Activated CD8-positive, alpha-beta T cell treated with anti-CD3 and anti-CD28 coated beads for 36 hours (primary cell): ENCODE results near the gene SERINC4. TPM values are rescaled to one million over a fixed set of nuclear protein-coding genes. Genes with fewer than 3 reads are reported as not detected.
"Not testable (repeated sequence)": the region's sequence is repeated elsewhere in the genome, so short reads cannot be mapped to it uniquely, and the experiment has no call there.

ENCODE experiments used
- ATAC-seq: fragments of 200-7000 bp; cut with Tn5 transposase; one replicate; pipeline ENCODE4 v1.10.0; 2021; ENCODE audit warnings: mild to moderate bottlenecking, moderate library complexity
- CTCF ChIA-PET: fragments of 350-600 bp; sonication (Branson Sonifier 250); formaldehyde crosslinking; loops from one replicate; lab custom pipeline; 2021; ENCODE audit warnings: antibody characterized with exemption; lab: Charles Lee
- POLR2A ChIA-PET: fragments of 350-600 bp; sonication (Branson Sonifier 250); formaldehyde crosslinking; loops from one replicate; lab custom pipeline; 2021; ENCODE audit warnings: antibody characterized with exemption; lab: Charles Lee
- DNase-seq: peaks from one replicate; pipeline ENCODE4 v3.0.0-alpha.2; 2020
- H3K27ac Mint-ChIP-seq: one replicate; pipeline ENCODE4 v1.8.0; 2021; ENCODE audit warnings: mild to moderate bottlenecking, mixed read lengths
- H3K27me3 Mint-ChIP-seq: one replicate; pipeline ENCODE4 v1.8.0; 2021; ENCODE audit warnings: mixed read lengths
- H3K36me3 Mint-ChIP-seq: one replicate; pipeline ENCODE4 v1.8.0; 2021; ENCODE audit warnings: low read depth, mixed read lengths
- H3K4me1 Mint-ChIP-seq: one replicate; pipeline ENCODE4 v1.8.0; 2021; ENCODE audit warnings: low read depth, mixed read lengths
- H3K4me3 Mint-ChIP-seq: one replicate; pipeline ENCODE4 v1.8.0; 2021; ENCODE audit warnings: mild to moderate bottlenecking, moderate library complexity, mixed read lengths
- H3K9me3 Mint-ChIP-seq: one replicate; pipeline ENCODE4 v1.8.0; 2021; ENCODE audit warnings: mixed read lengths
- CTCF ChIP-seq: fragments of 200-600 bp; IDR thresholded peaks from one replicate; pipeline ENCODE4 v1.8.0; 2022; ENCODE audit warnings: antibody characterized with exemption, mild to moderate bottlenecking
- intact Hi-C: fragments of 100-400 bp; cut with micrococcal nuclease; formaldehyde crosslinking; loops from one replicate; pipeline ENCODE4 v1.10.0; 2022
- total RNA-seq, 2 experiments: library from RNA; stranded (reverse); gene quantifications; one replicate each; pipeline ENCODE4 v1.2.3, GENCODE V29; 2021

The SERINC4 gene
- under 1 TPM in 1 of 2 experiments, not detected in 1; 0.09 TPM for total RNA-seq

GRCh38 chr15:43799945-43800285 is at the start of gene SERINC4:
Gene SERINC4, minus strand, starts transcription at chr15:43800220. Its CDS starts 234 bp downstream, at chr15:43799986.
- Mint-ChIP-seq H3K36me3 (peaks cover 66% of the 10 kb centered on the region), H3K4me1 (peaks cover 49% of the 10 kb centered on the region), H3K27me3 (no peaks in the 10 kb centered on the region), H3K27ac (peak within 1 kb of the TSS; percentile 99), H3K9me3 (peaks cover 3% of the 10 kb centered on the region), H3K4me3 (peak within 1 kb of the TSS; percentile 93)
- no peak for TF ChIP-seq CTCF
- ChIA-PET CTCF (interaction anchor here (1.3 to 2.4 kb wide), 2 partner anchors 22 to 30 kb away, joined by 4 to 15 read pairs; partner anchors contain the start of gene ELL3), POLR2A (interaction anchor here (1.0 to 4.6 kb wide), 11 partner anchors 8 to 53 kb away, joined by 3 to 37 read pairs (median 6); partner anchors contain the start of genes ELL3, MFAP1, SERF2 and WDR76)
- intact Hi-C loops: no loop called here
- DNase-seq (no peak), ATAC-seq (no peak)

GRCh38 chr15:43845421-43845820 is 45.4 kb upstream of the SERINC4 start:
- no peak for ATAC-seq
- H3K4me3 Mint-ChIP-seq: no peak overlapping the region
- no peaks in the 10 kb centered on the region for H3K4me1 Mint-ChIP-seq
- H3K27ac Mint-ChIP-seq: no peak overlapping the region
- no peak for TF ChIP-seq CTCF
- intact Hi-C loops: no loop called here
- no peak for DNase-seq
- H3K27me3 Mint-ChIP-seq: no peaks in the 10 kb centered on the region
- POLR2A ChIA-PET: no interaction called here
- CTCF ChIA-PET: no interaction called here
- H3K36me3 Mint-ChIP-seq: peaks cover 53% of the 10 kb centered on the region
- no peaks in the 10 kb centered on the region for H3K9me3 Mint-ChIP-seq

- DNase-seq, ATAC-seq, H3K27ac Mint-ChIP-seq, CTCF ChIA-PET, H3K27me3 Mint-ChIP-seq, H3K9me3 Mint-ChIP-seq, H3K4me3 Mint-ChIP-seq, intact Hi-C loops: not testable (repeated sequence)
- POLR2A ChIA-PET: interaction anchor here (1.1 to 1.5 kb wide), 5 partner anchors 8 to 78 kb away, joined by 3 to 4 read pairs (median 3); partner anchors contain the start of gene MFAP1
- Mint-ChIP-seq H3K4me1 (peaks cover 32% of the 10 kb centered on the region), H3K36me3 (peaks cover 57% of the 10 kb centered on the region)
Measured at GRCh38 chr15:43832485-43832884, 32.5 kb upstream of the SERINC4 start.

- Mint-ChIP-seq H3K4me1 (peaks cover 32% of the 10 kb centered on the region), H3K36me3 (peaks cover 61% of the 10 kb centered on the region)
- intact Hi-C loops, ATAC-seq, H3K9me3 Mint-ChIP-seq, DNase-seq, H3K27ac Mint-ChIP-seq, H3K4me3 Mint-ChIP-seq, H3K27me3 Mint-ChIP-seq: not testable (repeated sequence)
- POLR2A ChIA-PET: interaction anchor here (0.9 to 1.5 kb wide), 7 partner anchors 10 to 85 kb away, joined by 3 to 5 read pairs (median 4); partner anchors contain the start of gene PDIA3
- CTCF ChIA-PET: interaction anchor here (0.7 kb wide), 1 partner anchor 11 kb away, joined by 4 read pairs; no protein-coding TSS in a partner anchor
Measured at GRCh38 chr15:43831519-43832052, 31.6 kb upstream of the SERINC4 start.

- H3K9me3 Mint-ChIP-seq, H3K27me3 Mint-ChIP-seq, ATAC-seq, intact Hi-C loops, DNase-seq, H3K27ac Mint-ChIP-seq, H3K4me3 Mint-ChIP-seq: not testable (repeated sequence)
- CTCF ChIA-PET: interaction anchor here (0.7 kb wide), 1 partner anchor 10 kb away, joined by 4 read pairs; no protein-coding TSS in a partner anchor
- H3K36me3 Mint-ChIP-seq: peaks cover 56% of the 10 kb centered on the region
- H3K4me1 Mint-ChIP-seq: peaks cover 38% of the 10 kb centered on the region
- POLR2A ChIA-PET: interaction anchor here (1.3 kb wide), 1 partner anchor 11 kb away, joined by 5 read pairs; no protein-coding TSS in a partner anchor
Measured at GRCh38 chr15:43830691-43831275, 30.8 kb upstream of the SERINC4 start.

- H3K4me3 Mint-ChIP-seq: peak overlapping the region; percentile 22
- POLR2A ChIA-PET, ATAC-seq, H3K27ac Mint-ChIP-seq, H3K27me3 Mint-ChIP-seq, H3K9me3 Mint-ChIP-seq, intact Hi-C loops, DNase-seq, CTCF ChIA-PET: not testable (repeated sequence)
- peaks cover 40% of the 10 kb centered on the region for H3K4me1 Mint-ChIP-seq
- H3K36me3 Mint-ChIP-seq: peaks cover 53% of the 10 kb centered on the region
Measured at GRCh38 chr15:43829951-43830540, 30.0 kb upstream of the SERINC4 start.
